HG03342 (cell line): ENCODE data around the gene CPNE4.
"Not testable (repeated sequence)": the region's sequence is repeated elsewhere in the genome, so short reads cannot be mapped to it uniquely, and the experiment has no call there.

Experiments
- ATAC-seq: cut with Tn5 transposase; IDR thresholded peaks from one replicate; pipeline ENCODE4 v1.9.1; 2021; ENCODE audit warnings: mild to moderate bottlenecking, moderate library complexity; ENCODE audit not compliant: unreplicated experiment

The CPNE4 gene

GRCh38 chr3:131962982-131963381 lies 71.8 kb downstream of the CPNE4 start:
- no peak for ATAC-seq

- ATAC-seq, result no peak
Measured at GRCh38 chr3:131960324-131960723, 74.5 kb downstream of the CPNE4 start.

GRCh38 chr3:131957980-131958379 lies 76.8 kb downstream of the CPNE4 start:
- no peak for ATAC-seq

- no peak for ATAC-seq
Measured at GRCh38 chr3:131957511-131957910, 77.3 kb downstream of the CPNE4 start.

GRCh38 chr3:131948806-131949205 lies 86.0 kb downstream of the CPNE4 start:
- no peak for ATAC-seq

GRCh38 chr3:131944676-131945075 lies 90.1 kb downstream of the CPNE4 start:
- no peak for ATAC-seq

- no peak for ATAC-seq
Measured at GRCh38 chr3:131933665-131934064, 101.1 kb downstream of the CPNE4 start.

GRCh38 chr3:131928593-131928992 lies 106.2 kb downstream of the CPNE4 start:
- no peak for ATAC-seq

GRCh38 chr3:131925571-131925970 lies 109.2 kb downstream of the CPNE4 start:
- no peak for ATAC-seq

- no peak for ATAC-seq
Measured at GRCh38 chr3:131922356-131922755, 112.5 kb downstream of the CPNE4 start.

GRCh38 chr3:131917006-131917405 lies 117.8 kb downstream of the CPNE4 start:
- ATAC-seq, result no peak

- ATAC-seq, result no peak
Measured at GRCh38 chr3:131914090-131914691, 120.6 kb downstream of the CPNE4 start.

- ATAC-seq, result no peak
Measured at GRCh38 chr3:131912255-131912654, 122.6 kb downstream of the CPNE4 start.

- no peak for ATAC-seq
Measured at GRCh38 chr3:131907796-131908195, 127.0 kb downstream of the CPNE4 start.

GRCh38 chr3:131903988-131904415 lies 130.8 kb downstream of the CPNE4 start:
- ATAC-seq, result no peak

- ATAC-seq, result no peak
Measured at GRCh38 chr3:131901686-131902085, 133.1 kb downstream of the CPNE4 start.

- no peak for ATAC-seq
Measured at GRCh38 chr3:131900891-131901290, 133.9 kb downstream of the CPNE4 start.

GRCh38 chr3:131899021-131899420 lies 135.8 kb downstream of the CPNE4 start:
- no peak for ATAC-seq

- ATAC-seq, result no peak
Measured at GRCh38 chr3:131898346-131898745, 136.5 kb downstream of the CPNE4 start.

GRCh38 chr3:131896285-131896684 lies 138.5 kb downstream of the CPNE4 start:
- no peak for ATAC-seq

- ATAC-seq, result no peak
Measured at GRCh38 chr3:131895766-131896165, 139.0 kb downstream of the CPNE4 start.

GRCh38 chr3:131892331-131892730 lies 142.5 kb downstream of the CPNE4 start:
- no peak for ATAC-seq

- not testable (repeated sequence) for ATAC-seq
Measured at GRCh38 chr3:131885871-131886270, 148.9 kb downstream of the CPNE4 start.
